Panc1 (cell line): ENCODE measurements around the gene RPH3AL. TPM values are rescaled to one million over a fixed set of nuclear protein-coding genes. Genes with fewer than 3 reads are reported as not detected.

ENCODE experiments used
- ATAC-seq: fragments of 200-7000 bp; cut with Tn5 transposase; 2 replicates; pipeline ENCODE4 v1.9.1; 2020; ENCODE audit warnings: mild to moderate bottlenecking, moderate library complexity
- BruUV-seq: library from RNA; stranded (reverse); fragments of 400-500 nt; replicated peaks from 2 replicates; lab custom pipeline; 2021; lab: Mats Ljungman, UMichigan
- CTCF ChIA-PET: fragments of 300-600 bp; sonication (Branson Sonifier 250); formaldehyde crosslinking; loops from one replicate; lab custom pipeline; 2022; ENCODE audit warnings: antibody characterized with exemption; lab: Charles Lee
- POLR2A ChIA-PET: fragments of 300-600 bp; sonication (Branson Sonifier 250); formaldehyde crosslinking; loops from one replicate; lab custom pipeline; 2022; ENCODE audit warnings: antibody characterized with exemption; lab: Charles Lee
- DNase-seq: peaks from one replicate; pipeline ENCODE4 v3.0.0-alpha.2; 2010; ENCODE audit warnings: low read depth, low spot score
- H3K27ac ChIP-seq: 2 replicates; pipeline ENCODE4 v1.5.1; 2011; ENCODE audit warnings: mild to moderate bottlenecking, low read length, inconsistent platforms
- H3K27me3 ChIP-seq: fragments of 200-500 bp; sonication (Bioruptor generic); 2 replicates; pipeline ENCODE4 v1.6.0; 2014; ENCODE audit warnings: low read length, inconsistent platforms; ENCODE audit not compliant: control insufficient read depth, insufficient read depth
- H3K36me3 ChIP-seq: fragments of 200-500 bp; sonication (Bioruptor generic); 2 replicates; pipeline ENCODE4 v1.5.1; 2014; ENCODE audit warnings: inconsistent platforms, mild to moderate bottlenecking, low read length, moderate library complexity; ENCODE audit not compliant: control insufficient read depth, insufficient read depth
- H3K4me1 ChIP-seq: 2 replicates; pipeline ENCODE4 v1.5.1; 2011; ENCODE audit warnings: inconsistent platforms, mild to moderate bottlenecking, low read length, moderate library complexity; ENCODE audit not compliant: control insufficient read depth, insufficient read depth
- H3K4me3 ChIP-seq, 2 experiments: 2 replicates each; pipeline ENCODE4 v1.5.1; 2011 to 2012; ENCODE audit warnings: low read depth in 2 of 2, low read length in 2 of 2, mild to moderate bottlenecking in 2 of 2, inconsistent platforms in 1 of 2, moderate library complexity in 1 of 2
- H3K9me3 ChIP-seq: fragments of 200-500 bp; sonication (Bioruptor generic); 2 replicates; pipeline ENCODE4 v1.5.1; 2014; ENCODE audit warnings: low read depth, mild to moderate bottlenecking, inconsistent platforms, low read length, moderate library complexity; ENCODE audit not compliant: control insufficient read depth, insufficient read depth
- POLR2AphosphoS5 ChIP-seq: IDR thresholded peaks from 2 replicates; pipeline ENCODE4 v1.6.1; 2012; ENCODE audit warnings: mild to moderate bottlenecking, low read depth, low read length, moderate library complexity
- SIN3A ChIP-seq: IDR thresholded peaks from 2 replicates; pipeline ENCODE4 v1.6.1; 2012; ENCODE audit warnings: low read depth, mild to moderate bottlenecking, low read length, moderate library complexity, borderline replicate concordance; ENCODE audit not compliant: insufficient read depth
- TCF7L2 ChIP-seq: IDR thresholded peaks from 2 replicates; pipeline ENCODE4 v1.6.1; 2011; ENCODE audit warnings: mild to moderate bottlenecking, low read depth, low read length, inconsistent platforms
- in situ Hi-C: cut with HindIII; loops from 2 replicates; pipeline ENCODE4 v1.10.0; 2016; ENCODE audit warnings: low sequenced_read_pairs, low pct_unique_long_range_greater_than_20kb
- intact Hi-C: fragments of 100-400 bp; cut with micrococcal nuclease; formaldehyde crosslinking; loops from one replicate; pipeline ENCODE4 v1.10.0; 2022; ENCODE audit not compliant: unreplicated experiment
- total RNA-seq: library from RNA; stranded (reverse); gene quantifications from one replicate; pipeline ENCODE4 v1.2.1, GENCODE V29; 2021; ENCODE audit not compliant: unreplicated experiment
- TF ChIP-seq, protein P1 (sequence below): fragments of 450-650 bp; IDR thresholded peaks from 2 replicates; pipeline ENCODE4 v1.5.1; 2017; ENCODE audit warnings: mild to moderate bottlenecking
- TF ChIP-seq, protein P2 (sequence below), 2 experiments: IDR thresholded peaks; 2 replicates each; pipeline ENCODE4 v1.6.1; 2011 to 2012; ENCODE audit warnings: low read depth in 2 of 2, control low read depth in 1 of 2, low read length in 1 of 2, mild to moderate bottlenecking in 1 of 2, moderate library complexity in 1 of 2; ENCODE audit not compliant: insufficient read depth in 1 of 2

RPH3AL gene
- total RNA-seq, 1 experiment from 2014 or later: 2.2 TPM

DNA sequence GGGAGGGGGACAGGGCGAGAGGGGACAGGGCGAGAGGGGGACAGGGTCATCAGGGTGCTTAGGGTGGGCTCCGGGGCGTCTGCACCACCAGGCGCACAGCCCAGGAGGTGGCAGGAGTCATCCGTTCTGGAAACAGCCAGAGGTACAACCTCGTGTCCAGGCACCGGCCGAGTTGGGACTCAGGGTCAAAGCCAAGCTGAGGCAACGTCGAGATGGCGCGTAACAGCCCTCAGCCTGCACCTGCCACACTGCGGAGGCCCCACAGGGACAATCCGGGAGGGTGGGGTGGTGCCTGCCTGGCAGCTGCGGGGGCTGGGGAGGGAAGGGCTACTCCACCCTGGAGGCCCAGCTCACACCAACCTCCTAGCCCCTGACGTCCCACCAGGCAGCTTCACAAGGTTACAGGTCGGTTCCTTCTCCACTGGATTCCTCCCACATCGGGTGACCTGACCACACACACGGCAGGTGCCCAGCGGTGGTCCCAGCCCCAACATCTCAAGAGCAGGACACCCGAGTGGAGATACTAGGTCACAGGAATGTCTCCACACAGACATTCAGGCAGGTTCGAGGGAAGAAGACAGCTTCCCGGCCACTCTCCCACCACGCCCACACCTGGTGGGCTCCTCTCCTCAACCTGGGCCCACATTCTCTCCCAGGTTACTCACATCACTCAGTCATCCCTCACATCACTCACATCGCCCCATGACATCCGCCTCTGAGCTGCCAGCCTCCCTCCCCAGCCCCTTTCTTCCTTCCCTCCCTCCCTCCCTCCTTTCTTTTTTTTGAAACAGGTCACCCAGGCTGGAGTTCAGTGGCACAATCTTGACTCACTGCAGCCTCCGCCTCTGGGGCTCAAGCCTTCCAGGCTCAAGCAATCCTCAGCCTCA lies 47.3 kb downstream of the RPH3AL start:
- Histone ChIP-seq H3K27me3 (no peaks in the 10 kb centered on the region), H3K4me3 (no peak overlapping the region), H3K9me3 (no peaks in the 10 kb centered on the region), H3K36me3 (no peaks in the 10 kb centered on the region), H3K4me1 (no peaks in the 10 kb centered on the region), H3K27ac (no peak overlapping the region)
- POLR2A ChIA-PET: no interaction called here
- ATAC-seq: peak; percentile 49; the same call in 1 of the 2 replicates
- CTCF ChIA-PET: no interaction called here
- in situ Hi-C loops (no loop called here), intact Hi-C loops (no loop called here)
- no peak for TF ChIP-seq POLR2AphosphoS5
- TF ChIP-seq TCF7L2: no peak
- no peak for DNase-seq
- BruUV-seq: no TSS peak

DNA sequence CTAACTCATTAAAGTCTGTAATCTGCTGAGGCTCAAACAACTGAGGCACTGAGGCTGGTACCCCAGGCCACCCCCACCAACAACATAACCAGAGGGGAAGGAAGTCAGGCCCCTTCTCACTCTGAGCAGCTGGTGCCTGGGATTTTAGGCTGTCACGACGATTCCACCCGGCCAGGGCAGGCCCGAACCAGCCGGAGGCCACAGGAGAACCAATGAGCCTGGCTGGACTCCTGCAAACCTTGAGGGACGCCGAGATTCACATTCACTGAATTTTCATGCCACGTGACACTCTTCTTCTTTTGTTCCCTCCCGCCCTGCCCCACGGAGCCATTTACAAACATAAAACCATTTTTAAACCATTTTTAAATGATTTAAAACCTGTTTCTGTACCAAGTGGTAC lies 48.1 kb downstream of the RPH3AL start:
- no peaks in the 10 kb centered on the region for H3K27me3 ChIP-seq
- ChIA-PET POLR2A (no interaction called here), CTCF (no interaction called here)
- H3K36me3 ChIP-seq: no peaks in the 10 kb centered on the region
- ATAC-seq (no peak), DNase-seq (no peak)
- no TSS peak for BruUV-seq
- no peak for TF ChIP-seq TCF7L2
- intact Hi-C loops (no loop called here), in situ Hi-C loops (no loop called here)
- no peaks in the 10 kb centered on the region for H3K9me3 ChIP-seq
- no peaks in the 10 kb centered on the region for H3K4me1 ChIP-seq
- no peak overlapping the region for H3K27ac ChIP-seq
- H3K4me3 ChIP-seq: no peak overlapping the region

DNA sequence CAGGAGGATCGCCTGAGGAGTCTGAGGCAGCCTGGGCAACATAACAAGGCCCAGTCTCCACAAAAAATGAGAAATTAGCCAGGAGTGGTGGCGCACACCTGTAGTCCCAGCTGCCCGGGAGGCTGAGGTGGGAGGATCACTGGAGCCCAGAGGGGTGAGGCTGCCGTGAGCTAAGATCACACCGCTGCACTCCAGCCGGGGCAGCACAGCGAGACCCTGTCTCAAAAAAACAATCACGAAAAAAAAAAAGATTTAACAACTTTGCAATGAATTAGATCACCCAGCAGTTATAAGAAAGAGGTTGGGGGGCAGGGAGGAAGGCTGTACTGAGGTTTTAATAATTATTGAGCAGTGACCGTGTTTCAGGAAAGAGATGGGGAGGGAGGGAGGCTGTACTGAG lies 49.4 kb downstream of the RPH3AL start:
- no peak for DNase-seq
- intact Hi-C loops: no loop called here
- no peak overlapping the region for H3K27ac ChIP-seq
- ATAC-seq: no peak
- no peaks in the 10 kb centered on the region for H3K27me3 ChIP-seq
- no peaks in the 10 kb centered on the region for H3K36me3 ChIP-seq
- in situ Hi-C loops: no loop called here
- TF ChIP-seq, protein P1, sequence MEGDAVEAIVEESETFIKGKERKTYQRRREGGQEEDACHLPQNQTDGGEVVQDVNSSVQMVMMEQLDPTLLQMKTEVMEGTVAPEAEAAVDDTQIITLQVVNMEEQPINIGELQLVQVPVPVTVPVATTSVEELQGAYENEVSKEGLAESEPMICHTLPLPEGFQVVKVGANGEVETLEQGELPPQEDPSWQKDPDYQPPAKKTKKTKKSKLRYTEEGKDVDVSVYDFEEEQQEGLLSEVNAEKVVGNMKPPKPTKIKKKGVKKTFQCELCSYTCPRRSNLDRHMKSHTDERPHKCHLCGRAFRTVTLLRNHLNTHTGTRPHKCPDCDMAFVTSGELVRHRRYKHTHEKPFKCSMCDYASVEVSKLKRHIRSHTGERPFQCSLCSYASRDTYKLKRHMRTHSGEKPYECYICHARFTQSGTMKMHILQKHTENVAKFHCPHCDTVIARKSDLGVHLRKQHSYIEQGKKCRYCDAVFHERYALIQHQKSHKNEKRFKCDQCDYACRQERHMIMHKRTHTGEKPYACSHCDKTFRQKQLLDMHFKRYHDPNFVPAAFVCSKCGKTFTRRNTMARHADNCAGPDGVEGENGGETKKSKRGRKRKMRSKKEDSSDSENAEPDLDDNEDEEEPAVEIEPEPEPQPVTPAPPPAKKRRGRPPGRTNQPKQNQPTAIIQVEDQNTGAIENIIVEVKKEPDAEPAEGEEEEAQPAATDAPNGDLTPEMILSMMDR: no peak
- TF ChIP-seq POLR2AphosphoS5 (no peak), TCF7L2 (no peak), SIN3A (no peak)
- TF ChIP-seq, protein P2, sequence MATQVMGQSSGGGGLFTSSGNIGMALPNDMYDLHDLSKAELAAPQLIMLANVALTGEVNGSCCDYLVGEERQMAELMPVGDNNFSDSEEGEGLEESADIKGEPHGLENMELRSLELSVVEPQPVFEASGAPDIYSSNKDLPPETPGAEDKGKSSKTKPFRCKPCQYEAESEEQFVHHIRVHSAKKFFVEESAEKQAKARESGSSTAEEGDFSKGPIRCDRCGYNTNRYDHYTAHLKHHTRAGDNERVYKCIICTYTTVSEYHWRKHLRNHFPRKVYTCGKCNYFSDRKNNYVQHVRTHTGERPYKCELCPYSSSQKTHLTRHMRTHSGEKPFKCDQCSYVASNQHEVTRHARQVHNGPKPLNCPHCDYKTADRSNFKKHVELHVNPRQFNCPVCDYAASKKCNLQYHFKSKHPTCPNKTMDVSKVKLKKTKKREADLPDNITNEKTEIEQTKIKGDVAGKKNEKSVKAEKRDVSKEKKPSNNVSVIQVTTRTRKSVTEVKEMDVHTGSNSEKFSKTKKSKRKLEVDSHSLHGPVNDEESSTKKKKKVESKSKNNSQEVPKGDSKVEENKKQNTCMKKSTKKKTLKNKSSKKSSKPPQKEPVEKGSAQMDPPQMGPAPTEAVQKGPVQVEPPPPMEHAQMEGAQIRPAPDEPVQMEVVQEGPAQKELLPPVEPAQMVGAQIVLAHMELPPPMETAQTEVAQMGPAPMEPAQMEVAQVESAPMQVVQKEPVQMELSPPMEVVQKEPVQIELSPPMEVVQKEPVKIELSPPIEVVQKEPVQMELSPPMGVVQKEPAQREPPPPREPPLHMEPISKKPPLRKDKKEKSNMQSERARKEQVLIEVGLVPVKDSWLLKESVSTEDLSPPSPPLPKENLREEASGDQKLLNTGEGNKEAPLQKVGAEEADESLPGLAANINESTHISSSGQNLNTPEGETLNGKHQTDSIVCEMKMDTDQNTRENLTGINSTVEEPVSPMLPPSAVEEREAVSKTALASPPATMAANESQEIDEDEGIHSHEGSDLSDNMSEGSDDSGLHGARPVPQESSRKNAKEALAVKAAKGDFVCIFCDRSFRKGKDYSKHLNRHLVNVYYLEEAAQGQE (IDR thresholded peaks at IDR 0.05; ENCODE audit: insufficient read depth in 1 of 2, low read depth in 2 of 2, low read length in 1 of 2): no peak
- ChIA-PET POLR2A (no interaction called here), CTCF (no interaction called here)
- BruUV-seq: no TSS peak
- H3K4me1 ChIP-seq: no peaks in the 10 kb centered on the region
- H3K9me3 ChIP-seq: no peaks in the 10 kb centered on the region
- no peak overlapping the region for H3K4me3 ChIP-seq
